ENCODE results near the gene PMM1.
A peak's percentile ranks its signal among the peaks of the same experiment; 100 is the strongest.
"Not testable (repeated sequence)": the region's sequence is repeated elsewhere in the genome, so short reads cannot be mapped to it uniquely, and the experiment has no call there.

Gene PMM1

DNA sequence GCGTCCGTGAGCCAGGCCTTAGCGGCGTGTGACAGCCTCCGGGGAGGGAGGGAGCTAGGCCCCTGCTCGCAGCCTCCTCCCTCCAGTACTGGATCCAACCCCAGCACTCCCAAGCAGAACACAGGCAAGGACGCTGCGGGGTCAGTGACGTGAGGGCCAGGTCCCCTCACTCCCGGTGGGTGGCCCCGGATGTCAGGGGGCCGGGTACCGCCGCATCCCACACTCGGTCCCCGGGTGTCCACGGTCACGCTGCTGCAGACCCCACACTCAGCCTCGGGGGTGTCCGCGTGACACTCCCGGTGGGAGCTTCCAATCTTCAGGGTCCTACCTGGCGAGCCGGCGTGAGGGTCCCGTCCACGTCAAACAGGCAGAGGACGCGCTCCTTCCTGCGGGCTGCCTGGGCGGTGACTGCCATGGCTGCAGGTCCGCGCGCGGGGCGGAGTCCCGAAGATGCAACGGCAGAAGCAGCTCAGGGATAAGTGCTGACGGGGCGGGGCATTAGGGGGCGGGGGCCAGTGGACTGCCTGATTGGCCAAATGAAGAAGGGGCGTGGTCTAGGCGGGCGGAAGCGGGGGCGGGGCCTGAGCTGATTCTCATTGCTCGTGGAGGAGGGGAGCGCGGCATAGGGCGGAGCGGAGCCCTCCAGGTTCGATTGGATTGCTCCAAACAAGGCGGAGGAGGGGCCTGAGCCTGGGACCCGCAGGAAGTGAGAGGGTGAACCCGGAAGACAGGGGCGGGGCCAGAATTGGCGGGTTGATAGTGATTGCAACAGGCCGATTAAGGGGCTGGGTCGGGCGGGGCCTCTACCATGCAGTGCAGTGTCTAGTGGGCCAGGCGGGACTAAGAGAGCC is at the start of gene PMM1:
TSS of gene PMM1 (minus strand) at position 450 of the 851 bp plus-strand sequence. CDS start at position 415, 35 bp downstream.
- peak; percentile 100 for DNase-seq (ENCODE audit: low read depth, low spot score)

DNA sequence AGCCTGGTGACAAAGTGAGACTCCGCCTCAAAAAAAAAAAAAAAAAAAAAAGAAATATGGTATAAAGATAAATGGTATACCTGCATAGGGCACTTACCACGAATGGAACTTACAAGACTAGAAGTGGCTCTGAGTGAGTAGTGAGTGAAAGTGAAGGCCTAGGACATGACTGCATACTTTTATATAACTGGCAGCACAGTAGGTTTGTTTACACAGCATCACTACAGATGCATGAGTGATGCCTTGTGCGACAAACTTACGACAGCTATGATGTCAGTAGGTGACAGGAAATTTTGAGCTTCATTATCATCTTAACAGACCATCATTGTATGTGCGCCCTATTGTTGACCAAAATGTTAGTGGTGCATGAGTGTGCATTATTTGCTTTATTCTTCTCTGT is 49.1 kb upstream of the PMM1 start:
- DNase-seq (ENCODE audit: low read depth, low spot score): no peak

DNA sequence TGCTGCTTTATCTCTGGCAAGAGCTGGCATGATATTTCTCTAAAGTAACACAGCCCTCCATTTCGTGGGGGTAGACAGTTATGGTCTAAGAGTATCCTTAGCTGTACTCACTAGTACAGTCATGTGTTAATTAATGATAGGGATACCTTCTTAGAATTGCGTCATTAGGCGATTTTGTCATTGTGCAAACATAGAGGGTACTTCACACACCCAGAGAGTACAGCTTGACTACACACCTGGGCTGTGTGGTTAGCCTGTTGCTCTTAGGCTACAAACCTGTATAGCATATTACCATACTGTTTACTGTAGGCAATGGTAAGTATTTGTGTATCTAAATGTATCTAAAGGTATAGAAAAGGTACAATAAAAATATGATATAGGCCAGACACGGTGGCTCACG is 48.5 kb upstream of the PMM1 start:
- no peak for DNase-seq (ENCODE audit: low read depth, low spot score)

DNA sequence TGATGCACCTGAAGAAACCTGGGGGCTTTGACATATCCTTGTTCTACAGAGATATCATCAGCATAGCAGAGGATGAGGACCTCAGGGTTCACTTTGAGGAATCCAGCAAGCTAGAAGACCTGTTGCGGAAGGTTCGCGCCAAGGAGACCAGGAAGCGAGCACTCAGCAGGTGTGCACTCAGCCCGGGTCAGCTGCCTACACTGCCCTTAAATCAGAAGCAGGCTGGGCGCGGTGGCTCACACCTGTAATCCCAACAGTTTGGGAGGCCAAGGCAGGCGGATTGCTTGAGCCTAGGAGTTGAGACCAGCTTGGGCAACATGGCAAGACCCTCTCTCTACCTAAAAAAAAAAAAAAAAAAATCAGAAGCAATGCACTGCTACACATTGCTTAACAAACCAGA is 48.0 kb upstream of the PMM1 start:
- DNase-seq (ENCODE audit: low read depth, low spot score): not testable (repeated sequence)

DNA sequence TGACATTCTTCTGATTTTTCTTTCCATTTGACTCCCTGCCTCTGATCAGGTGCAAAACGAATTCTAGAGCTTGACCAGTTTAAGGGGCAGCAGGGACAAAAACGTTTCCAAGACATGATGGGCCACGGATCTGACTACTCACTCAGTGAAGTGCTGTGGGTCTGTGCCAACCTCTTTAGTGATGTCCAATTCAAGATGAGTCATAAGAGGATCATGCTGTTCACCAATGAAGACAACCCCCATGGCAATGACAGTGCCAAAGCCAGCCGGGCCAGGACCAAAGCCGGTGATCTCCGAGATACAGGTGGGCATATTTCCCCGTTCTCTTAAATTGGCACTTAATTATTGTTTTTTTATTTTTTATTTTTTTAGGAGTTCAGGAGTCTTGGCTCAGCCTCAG is 46.8 kb upstream of the PMM1 start:
- peak; percentile 49 for DNase-seq (ENCODE audit: low read depth, low spot score)

DNA sequence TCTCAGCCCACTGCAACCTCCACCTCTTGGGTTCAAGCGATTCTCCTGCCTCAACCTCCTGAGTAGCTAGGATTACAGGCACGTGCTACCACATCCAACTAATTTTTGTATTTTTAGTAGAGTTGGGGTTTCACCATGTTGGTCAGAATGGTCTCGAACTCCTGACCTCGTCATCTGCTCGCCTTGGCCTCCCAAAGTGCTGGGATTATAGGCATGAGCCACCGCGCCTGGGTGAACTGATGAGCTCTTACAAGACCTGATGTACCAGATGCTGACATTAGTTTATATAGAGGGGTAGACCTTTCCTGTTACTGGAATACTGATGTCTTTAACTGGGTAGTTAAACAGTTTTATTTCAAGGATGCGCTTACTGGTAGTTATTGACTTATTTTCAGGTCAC is 45.0 kb upstream of the PMM1 start:
- not testable (repeated sequence) for DNase-seq (ENCODE audit: low read depth, low spot score)

DNA sequence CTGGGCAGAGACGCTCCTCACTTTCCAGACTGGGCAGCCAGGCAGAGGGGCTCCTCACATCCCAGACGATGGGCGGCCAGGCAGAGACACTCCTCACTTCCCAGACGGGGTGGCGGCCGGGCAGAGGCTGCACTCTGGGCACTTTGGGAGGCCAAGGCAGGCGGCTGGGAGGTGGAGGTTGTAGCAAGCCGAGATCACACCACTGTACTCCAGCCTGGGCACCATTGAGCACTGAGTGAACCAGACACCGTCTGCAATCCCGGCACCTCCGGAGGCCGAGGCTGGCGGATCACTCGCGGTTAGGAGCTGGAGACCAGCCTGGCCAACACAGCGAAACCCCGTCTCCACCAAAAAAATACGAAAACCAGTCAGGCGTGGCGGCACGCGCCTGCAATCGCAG is 42.0 kb upstream of the PMM1 start:
- DNase-seq (ENCODE audit: low read depth, low spot score): not testable (repeated sequence)

DNA sequence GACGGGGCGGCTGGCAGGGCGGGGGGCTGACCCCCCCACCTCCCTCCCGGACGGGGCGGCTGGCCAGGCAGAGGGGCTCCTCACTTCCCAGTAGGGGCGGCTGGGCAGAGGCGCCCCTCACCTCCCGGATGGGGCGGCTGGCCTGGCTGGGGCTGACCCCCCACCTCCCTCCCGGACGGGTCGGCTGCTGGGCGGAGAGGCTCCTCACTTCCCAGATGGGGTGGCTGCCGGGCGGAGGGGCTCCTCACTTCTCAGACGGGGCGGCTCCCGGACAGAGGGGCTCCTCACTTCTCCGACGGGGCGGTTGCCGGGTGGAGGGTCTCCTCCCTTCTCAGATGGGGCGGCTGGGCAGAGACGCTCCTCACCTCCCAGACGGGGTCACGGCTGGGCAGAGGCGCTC is 41.5 kb upstream of the PMM1 start:
- DNase-seq (ENCODE audit: low read depth, low spot score): not testable (repeated sequence)

DNA sequence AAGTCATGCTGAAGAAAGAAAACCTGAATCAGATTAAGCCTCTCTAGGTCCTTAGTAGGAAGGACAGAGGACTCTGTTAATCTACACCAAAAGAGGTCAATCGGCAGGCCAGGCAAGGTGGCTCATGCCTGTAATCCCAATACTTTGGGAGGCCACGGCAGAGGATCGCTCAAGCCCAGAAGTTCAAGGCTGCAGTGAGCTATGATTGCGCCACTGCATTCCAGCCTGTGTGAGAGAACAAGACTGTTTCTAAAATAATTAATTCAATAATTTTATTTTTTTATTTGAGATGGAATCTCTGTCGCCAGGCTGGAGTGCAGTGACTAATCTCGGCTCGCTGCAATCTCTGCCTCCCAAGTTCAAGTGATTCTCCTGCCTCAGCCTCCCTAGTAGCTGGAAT is 35.9 kb upstream of the PMM1 start:
- no peak for DNase-seq (ENCODE audit: low read depth, low spot score)

DNA sequence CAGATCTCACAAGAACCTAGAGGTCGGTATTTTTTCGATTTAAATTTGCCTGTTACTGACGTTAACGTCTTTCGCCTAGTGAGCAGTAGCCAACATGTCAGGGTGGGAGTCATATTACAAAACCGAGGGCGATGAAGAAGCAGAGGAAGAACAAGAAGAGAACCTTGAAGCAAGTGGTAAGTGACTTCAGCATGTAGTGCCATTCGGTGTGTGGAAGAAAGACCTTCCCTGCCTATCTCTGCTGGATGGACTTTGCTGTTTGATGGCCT is 32.2 kb upstream of the PMM1 start:
- DNase-seq (ENCODE audit: low read depth, low spot score): no peak

DNA sequence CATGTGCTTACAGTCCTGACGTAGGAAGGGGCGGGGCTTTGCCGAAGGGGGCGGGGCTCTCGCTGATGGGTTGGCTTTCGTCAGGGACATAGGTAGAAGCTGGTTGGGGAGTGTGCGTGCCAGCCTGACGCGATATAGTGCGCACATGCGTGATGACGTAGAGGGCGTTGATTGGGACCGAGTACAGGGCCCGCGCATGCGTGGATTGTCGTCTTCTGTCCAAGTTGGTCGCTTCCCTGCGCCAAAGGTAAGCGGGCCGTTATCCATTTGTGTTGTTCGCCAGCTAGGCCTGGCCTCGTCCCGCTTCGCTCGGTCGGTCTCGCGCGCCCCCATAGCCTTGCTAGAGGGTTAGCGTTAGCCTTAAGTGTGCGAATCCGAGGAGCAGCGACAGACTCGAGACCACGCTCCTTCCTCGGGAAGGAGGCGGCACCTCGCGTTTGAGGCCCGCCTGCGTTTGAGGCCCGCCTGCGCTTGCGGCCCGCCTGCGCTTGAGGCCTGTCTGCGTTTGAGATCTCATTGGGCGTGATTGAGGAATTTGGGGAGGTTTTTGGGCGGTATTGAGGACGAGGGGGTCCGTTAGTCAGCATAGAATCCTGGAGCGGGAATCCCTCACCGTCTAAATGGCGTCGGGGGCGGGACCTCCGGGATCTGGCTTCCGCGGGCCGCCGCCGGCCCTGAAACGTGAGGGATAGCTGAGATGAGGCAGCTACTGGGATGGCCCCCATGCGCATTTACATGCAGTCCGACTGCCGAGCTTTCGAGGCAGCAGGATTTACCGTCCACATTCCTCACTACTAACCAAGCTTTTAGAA is 31.7 kb upstream of the PMM1 start, which contains the start of gene XRCC6:
TSS of gene XRCC6 (plus strand) at position 197 of the 812 bp plus-strand sequence. CDS start 710 bp downstream, outside the sequence.
- peak; percentile 100 for DNase-seq (ENCODE audit: low read depth, low spot score)

DNA sequence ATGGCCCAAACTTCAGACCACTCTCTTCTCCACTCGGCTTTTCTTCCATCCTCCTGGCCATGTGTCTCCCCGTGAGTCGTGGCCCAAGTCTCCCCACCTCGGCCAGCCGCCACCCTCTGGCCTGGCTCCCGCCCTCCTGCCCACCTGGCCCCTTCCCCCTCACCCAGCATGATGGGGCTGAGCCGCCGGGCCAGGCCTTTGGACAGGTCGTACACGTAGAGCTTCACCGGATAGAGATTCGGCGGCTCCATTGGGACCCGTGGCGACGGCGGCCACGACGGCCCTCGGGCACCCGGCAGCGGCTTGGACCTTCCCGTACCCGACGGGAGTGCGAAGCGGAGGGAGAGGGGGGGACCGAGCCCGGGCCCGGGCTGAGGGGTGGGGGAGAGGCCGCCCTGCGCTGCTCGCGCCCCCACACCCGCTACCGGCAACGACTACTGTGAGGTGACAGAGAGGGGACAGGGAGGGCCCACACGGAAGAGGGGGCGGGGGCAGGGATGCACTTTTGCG is 31.0 kb upstream of the PMM1 start, which contains the start of gene DESI1:
TSS of gene DESI1 (minus strand) at position 455 of the 510 bp plus-strand sequence. CDS start at position 251, 204 bp downstream.
- DNase-seq (ENCODE audit: low read depth, low spot score): no peak

DNA sequence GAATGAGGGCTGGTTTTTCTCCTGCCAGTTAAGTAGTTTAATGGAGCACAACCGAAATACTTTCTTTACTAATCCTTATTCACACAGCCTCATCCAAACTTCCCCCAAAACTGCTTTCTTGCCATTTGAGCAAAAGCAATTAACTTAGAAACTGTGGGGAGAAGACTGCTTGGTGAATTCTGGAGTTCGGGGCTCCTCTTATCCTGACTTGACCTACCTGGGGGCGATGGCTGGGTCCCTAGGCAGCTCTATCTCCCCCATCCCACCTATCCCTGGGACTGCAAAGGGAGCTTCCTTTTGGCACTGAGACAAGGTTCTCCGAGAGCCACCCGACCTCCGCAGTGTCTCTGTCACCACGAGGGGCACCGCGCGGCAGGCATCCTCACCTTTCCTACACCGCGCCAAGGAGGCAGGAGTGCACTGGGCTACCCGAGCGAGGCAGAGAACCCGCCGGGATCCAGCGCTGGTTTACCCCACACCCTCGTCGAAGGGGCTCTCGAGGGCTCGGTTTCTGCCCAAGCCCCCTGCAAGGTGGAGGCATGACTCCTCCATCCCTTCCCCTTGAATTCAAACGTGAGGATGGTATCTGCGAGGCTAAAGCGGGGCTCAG is 30.4 kb upstream of the PMM1 start:
- DNase-seq (ENCODE audit: low read depth, low spot score): peak; percentile 39

DNA sequence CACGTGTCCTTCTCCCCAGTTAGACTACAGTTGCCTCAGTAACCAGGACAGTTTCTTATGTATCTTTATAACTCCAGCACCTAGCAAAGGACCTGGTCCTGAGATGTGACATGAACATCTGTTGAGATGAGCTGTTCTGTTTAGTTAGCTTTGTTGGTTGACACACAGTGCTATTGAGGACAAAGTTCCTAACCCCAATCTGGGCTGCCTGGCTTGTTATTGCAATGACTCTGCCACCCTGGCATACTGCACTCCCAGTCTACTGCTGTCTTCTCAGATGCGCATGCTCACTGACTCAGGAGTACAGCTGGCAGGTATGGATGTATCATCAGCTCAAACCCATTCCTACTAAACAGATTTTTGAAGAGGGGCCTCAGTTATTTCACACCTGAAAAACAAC is 23.8 kb upstream of the PMM1 start:
- no peak for DNase-seq (ENCODE audit: low read depth, low spot score)

DNA sequence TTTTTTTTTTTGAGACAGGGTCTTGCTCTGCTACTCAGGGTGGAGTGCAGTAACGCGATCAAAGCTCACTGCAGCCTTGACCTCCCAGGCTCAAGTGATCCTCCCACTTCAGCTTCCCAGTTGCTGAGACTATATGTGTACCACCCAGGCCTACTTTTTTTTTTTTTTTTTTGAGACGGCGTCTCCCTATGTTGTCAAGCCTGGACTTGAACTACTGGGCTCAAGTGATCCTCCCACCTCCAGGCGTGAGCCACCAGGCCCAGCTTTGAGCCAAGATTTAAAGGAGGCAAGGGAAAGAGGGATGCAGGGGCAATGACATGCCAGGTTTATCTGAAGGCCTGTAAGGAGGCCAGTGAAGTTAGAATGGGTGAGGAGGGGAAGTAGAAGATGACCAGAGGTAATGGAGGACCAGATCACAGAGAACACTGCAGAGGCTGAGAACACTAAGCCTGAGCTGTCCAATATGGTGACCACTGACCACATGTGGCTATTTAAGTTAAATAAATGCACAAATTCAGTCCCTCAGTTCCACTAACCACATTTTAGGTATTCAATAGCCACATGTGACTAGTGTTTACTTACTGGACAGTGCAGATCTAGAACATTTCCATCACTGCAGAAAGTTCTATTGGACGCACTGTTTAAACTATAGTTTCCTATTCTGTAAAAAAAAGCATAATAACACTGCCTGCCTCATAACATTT is 23.1 kb upstream of the PMM1 start:
- DNase-seq (ENCODE audit: low read depth, low spot score): no peak

DNA sequence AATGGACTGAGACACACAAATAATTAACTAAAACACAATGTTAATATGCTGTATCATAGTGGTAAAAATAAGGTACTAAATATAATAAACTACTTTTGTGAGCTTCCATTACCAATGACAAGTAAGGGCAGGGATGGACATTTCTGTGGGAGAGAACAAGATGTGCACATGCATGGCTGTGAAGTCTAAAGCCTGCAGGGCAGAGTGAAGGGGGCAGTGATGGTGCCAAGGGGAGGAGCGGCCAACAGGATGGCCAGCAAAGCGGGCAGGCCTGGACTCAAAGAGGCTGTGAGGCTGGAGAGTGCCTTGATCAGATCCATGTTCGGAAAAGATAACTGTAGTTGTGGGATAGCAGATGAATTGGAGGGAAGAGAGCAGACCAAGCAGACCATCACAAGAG is 18.7 kb upstream of the PMM1 start:
- DNase-seq (ENCODE audit: low read depth, low spot score): no peak

DNA sequence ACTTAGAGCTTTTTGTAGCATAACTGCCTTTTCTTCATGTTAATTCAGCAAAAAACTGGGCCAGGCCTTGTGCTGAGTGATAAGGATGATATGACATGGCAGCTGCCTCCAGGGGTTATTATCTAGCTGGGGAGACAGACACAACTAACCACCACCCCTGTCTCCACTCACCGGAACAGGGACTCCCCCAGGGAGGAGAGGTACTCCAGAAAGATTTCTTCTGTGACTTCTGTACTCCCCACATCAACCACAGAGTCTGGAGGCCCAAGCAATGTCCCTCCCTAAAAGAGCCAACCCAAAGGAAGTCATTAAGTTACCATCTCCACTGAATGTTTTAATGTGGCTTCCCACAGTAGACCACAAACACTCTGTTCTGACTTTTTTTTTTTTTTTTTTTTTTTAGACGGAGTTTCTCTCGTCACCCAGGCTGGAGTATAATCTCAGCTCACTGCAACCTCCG is 14.3 kb upstream of the PMM1 start:
- DNase-seq (ENCODE audit: low read depth, low spot score): peak; percentile 28

DNA sequence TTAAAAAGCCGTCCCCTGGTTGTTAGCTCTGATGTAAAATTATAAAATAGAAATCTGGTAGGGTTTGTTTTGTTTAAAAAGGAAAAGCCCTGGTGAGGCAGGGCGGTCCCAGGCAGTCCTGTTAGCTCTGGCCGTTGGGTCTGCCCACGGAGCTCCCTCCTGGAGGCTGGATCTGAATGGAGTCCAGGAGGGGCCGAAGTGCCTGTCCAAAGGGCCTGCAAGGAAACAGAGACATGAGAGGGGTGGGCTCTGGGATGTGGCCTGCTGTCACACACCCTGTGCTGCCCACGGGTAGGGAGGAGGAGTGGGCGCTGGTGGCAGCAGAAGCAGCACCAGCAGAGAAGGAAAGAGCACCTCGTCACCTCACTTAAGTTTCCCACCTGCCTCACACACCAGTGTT is 11.3 kb upstream of the PMM1 start:
- no peak for DNase-seq (ENCODE audit: low read depth, low spot score)

DNA sequence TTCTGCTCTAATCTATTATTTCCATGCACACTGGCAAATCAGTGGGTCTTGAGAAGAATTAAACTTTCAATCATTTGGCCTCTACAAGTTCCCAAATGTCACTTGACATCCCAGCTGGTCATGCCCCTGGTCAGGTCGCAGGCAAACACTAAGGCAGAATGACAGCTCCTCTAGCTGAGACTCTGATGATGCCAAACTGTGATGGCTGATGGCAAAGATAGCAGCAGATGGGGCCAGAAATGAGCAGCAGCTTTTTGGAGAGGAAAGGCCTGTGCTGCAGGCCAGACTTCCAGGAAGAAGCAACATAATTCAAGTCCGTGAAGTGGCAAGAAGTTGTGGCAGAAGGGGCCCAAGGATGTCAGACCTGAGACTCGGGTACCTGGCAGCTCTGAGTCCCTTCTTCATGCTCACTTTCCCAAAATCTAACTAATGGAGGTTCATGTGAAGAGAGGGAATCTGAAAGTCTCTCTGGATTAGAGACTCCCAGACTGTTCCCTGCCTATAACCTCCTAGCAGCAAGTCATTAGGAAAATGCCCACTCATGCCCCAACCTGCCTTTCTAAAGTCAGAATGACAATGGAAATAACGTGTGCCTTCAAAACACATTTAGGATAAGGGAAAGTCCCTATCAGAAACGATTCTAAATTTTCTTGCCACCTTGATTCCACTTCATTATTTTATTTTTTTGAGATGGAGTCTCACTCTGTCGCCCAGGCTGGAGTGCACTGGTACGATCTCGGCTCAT is 9.4 kb upstream of the PMM1 start:
- DNase-seq (ENCODE audit: low read depth, low spot score): no peak

DNA sequence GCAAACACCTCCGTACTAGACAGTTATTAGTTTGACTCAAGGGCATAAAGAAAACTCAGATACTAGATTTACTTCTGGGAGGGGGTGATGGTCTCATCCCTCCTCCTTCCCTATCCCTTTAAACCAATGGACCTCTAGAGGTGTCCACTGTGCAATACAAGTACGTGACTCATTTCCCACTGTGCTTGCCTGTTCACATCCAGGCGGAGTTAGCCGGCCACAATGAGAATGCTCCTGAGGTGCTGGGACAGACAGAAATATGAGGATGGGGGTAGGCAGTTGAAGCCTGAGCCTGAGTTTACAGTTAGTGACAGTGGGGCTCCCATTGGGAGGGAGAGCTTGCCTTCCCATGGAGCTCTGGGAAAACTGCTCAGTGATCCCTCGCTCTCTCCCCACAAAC is 8.4 kb upstream of the PMM1 start:
- DNase-seq (ENCODE audit: low read depth, low spot score): peak; percentile 84

DNA sequence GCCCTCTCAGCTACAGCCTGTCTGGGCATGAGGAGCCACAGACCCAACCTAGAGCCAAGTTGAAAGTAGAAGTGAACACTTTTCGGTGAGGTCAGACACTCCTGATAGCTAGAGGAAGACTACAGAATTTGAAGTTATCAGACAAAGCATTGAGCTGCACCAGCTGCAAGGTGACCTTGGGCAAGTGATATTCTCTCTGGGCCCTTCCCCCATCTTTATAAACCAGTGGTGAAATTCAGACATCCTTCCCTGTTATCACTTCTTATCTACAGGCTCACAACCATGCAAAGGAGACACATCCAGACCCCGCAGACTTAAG is 8.0 kb upstream of the PMM1 start:
- DNase-seq (ENCODE audit: low read depth, low spot score): no peak

Data from astrocyte of the hippocampus (primary cell).